Prostate gland (tissue), 2 donors: ENCODE data around the gene ZFAND2A. TPM values are rescaled to one million over a fixed set of nuclear protein-coding genes. Genes with fewer than 3 reads are reported as not detected.

Experiments used
- DNase-seq: peaks from one replicate; pipeline ENCODE4 v3.0.0-alpha.2; 2019; ENCODE audit warnings: low spot score
- H3K27ac ChIP-seq, 2 donors: fragments of 200-600 bp; sonication (generic); 2 replicates each; pipeline ENCODE4 v1.5.1; 2017 to 2019
- H3K27me3 ChIP-seq: fragments of 200-600 bp; sonication (generic); replicated peaks from 2 replicates; pipeline ENCODE4 v1.5.1; 2019; ENCODE audit not compliant: insufficient read depth
- H3K36me3 ChIP-seq, 2 donors: fragments of 200-600 bp; sonication (generic); 1 replicate in 1 of 2; 2 replicates in 1 of 2; pipeline versions ENCODE4 v1.5.1 to v1.8.1; 2017 to 2019
- H3K4me1 ChIP-seq: fragments of 200-600 bp; sonication (generic); replicated peaks from 2 replicates; pipeline ENCODE4 v1.5.1; 2019
- H3K4me3 ChIP-seq, 2 donors: fragments of 200-600 bp; sonication (generic); 2 replicates each; pipeline ENCODE4 v1.5.1; 2017 to 2019
- H3K9me3 ChIP-seq: fragments of 200-600 bp; sonication (generic); 2 replicates; pipeline ENCODE4 v1.5.1; 2017
- CTCF ChIP-seq, 4 experiments: fragments of 200-600 bp in 2 of 4; fragments of 450-650 bp in 2 of 4; sonication (generic) in 2 of 4; IDR thresholded peaks; 1 replicate in 3 of 4; 2 replicates in 1 of 4; pipeline ENCODE4 v1.5.1; 2016 to 2019; ENCODE audit warnings: antibody characterized with exemption in 4 of 4, mild to moderate bottlenecking in 2 of 4, moderate library complexity in 2 of 4
- POLR2A ChIP-seq: fragments of 450-650 bp; IDR thresholded peaks from one replicate; pipeline ENCODE4 v1.6.1; 2016; ENCODE audit warnings: antibody characterized with exemption, mild to moderate bottlenecking
- POLR2AphosphoS5 ChIP-seq: sonication (generic); formaldehyde crosslinking; IDR thresholded peaks from one replicate; pipeline ENCODE4 v1.6.1; 2017; ENCODE audit warnings: antibody characterized with exemption
- WGBS: methylation state at CpG from one replicate; pipeline ENCODE4 v1.1.5; 2018; 5-methylcytosine and 5-hydroxymethylcytosine counted together
- intact Hi-C: fragments of 100-400 bp; cut with DNase I; formaldehyde crosslinking; loops from one replicate; pipeline ENCODE4 v1.14.2; 2022
- total RNA-seq, 2 donors: library from RNA; depleted of rRNA; stranded (reverse); fragments of >200 nt; gene quantifications; one replicate each; pipeline ENCODE4 v1.1.0, GENCODE V29; 2016

ZFAND2A gene
- total RNA-seq, 2 donors from 2014 or later, result 25.0 to 36.3 TPM

- Histone ChIP-seq H3K27me3 (peaks cover 1% of the 10 kb centered on the region), H3K9me3 (no peaks in the 10 kb centered on the region), H3K36me3 (no peaks in the 10 kb centered on the region), H3K4me3 (no peak overlapping the region), H3K4me1 (no peaks in the 10 kb centered on the region), H3K27ac (no peak overlapping the region)
- TF ChIP-seq POLR2A, result no peak
- TF ChIP-seq POLR2AphosphoS5, result no peak
- TF ChIP-seq CTCF (IDR thresholded peaks at IDR 0.05), result no peak
- 60% methylated on average over 15 of the region's 15 CpGs for WGBS
- intact Hi-C loops, result loop anchor here (10.0 kb wide), 2 partner anchors 223 to 283 kb away; no protein-coding TSS in a partner anchor
- no peak for DNase-seq
Measured at GRCh38 chr7:1192171-1192676, 32.2 kb upstream of the ZFAND2A start.

- Histone ChIP-seq H3K27me3 (peaks cover 5% of the 10 kb centered on the region), H3K27ac (no peak overlapping the region), H3K36me3 (no peaks in the 10 kb centered on the region), H3K4me3 (no peak overlapping the region), H3K9me3 (no peaks in the 10 kb centered on the region), H3K4me1 (no peaks in the 10 kb centered on the region)
- TF ChIP-seq CTCF (IDR thresholded peaks at IDR 0.05) (no peak), POLR2AphosphoS5 (no peak), POLR2A (no peak)
- no peak for DNase-seq
- intact Hi-C loops, result loop anchor here (10.0 kb wide), 2 partner anchors 225 to 285 kb away; no protein-coding TSS in a partner anchor
- 90% methylated on average over 10 of the region's 10 CpGs for WGBS
Measured at GRCh38 chr7:1189986-1190772, 30.2 kb upstream of the ZFAND2A start.

- peaks cover 5% of the 10 kb centered on the region for H3K27me3 ChIP-seq
- DNase-seq, result no peak
Measured at GRCh38 chr7:1188720-1189294, 28.8 kb upstream of the ZFAND2A start.

GRCh38 chr7:1187127-1187526 lies 27.1 kb upstream of the ZFAND2A start:
- Histone ChIP-seq H3K27ac (no peak overlapping the region), H3K4me3 (no peak overlapping the region), H3K4me1 (no peaks in the 10 kb centered on the region), H3K9me3 (no peaks in the 10 kb centered on the region), H3K27me3 (peaks cover 5% of the 10 kb centered on the region), H3K36me3 (no peaks in the 10 kb centered on the region)
- intact Hi-C loops, result no loop called here
- WGBS, result 84% methylated on average over 11 of the region's 11 CpGs
- no peak for TF ChIP-seq CTCF (IDR thresholded peaks at IDR 0.05)
- TF ChIP-seq POLR2A, result no peak
- no peak for TF ChIP-seq POLR2AphosphoS5
- no peak for DNase-seq

More at GRCh38 chr7:1188720-1189294, 28.8 kb upstream of the ZFAND2A start:
- intact Hi-C loops, result no loop called here
- Histone ChIP-seq H3K4me3 (no peak overlapping the region), H3K27ac (no peak overlapping the region), H3K4me1 (no peaks in the 10 kb centered on the region), H3K36me3 (no peaks in the 10 kb centered on the region), H3K9me3 (no peaks in the 10 kb centered on the region)
- 81% methylated on average over 6 of the region's 6 CpGs for WGBS
- TF ChIP-seq POLR2AphosphoS5 (no peak), POLR2A (no peak), CTCF (IDR thresholded peaks at IDR 0.05) (no peak)
